Astrocyte of the cerebellum (primary cell): ENCODE measurements around the gene ST3GAL2.

ENCODE experiments used
- DNase-seq: peaks from one replicate; pipeline ENCODE4 v3.0.0-alpha.2; 2011; ENCODE audit warnings: low read depth
- H3K4me3 ChIP-seq: 2 replicates; pipeline ENCODE4 v1.5.1; 2011; ENCODE audit warnings: mild to moderate bottlenecking, low read depth, low read length, moderate library complexity
- in situ Hi-C: cut with HindIII; loops from 2 replicates; pipeline ENCODE4 v1.10.0; 2017; ENCODE audit warnings: low sequenced_read_pairs
- TF ChIP-seq, protein P1 (sequence below): IDR thresholded peaks from 2 replicates; pipeline ENCODE4 v1.5.1; 2012; ENCODE audit warnings: low read length, low read depth, moderate library complexity, mild to moderate bottlenecking; ENCODE audit errors: missing control alignments

The ST3GAL2 gene

DNA sequence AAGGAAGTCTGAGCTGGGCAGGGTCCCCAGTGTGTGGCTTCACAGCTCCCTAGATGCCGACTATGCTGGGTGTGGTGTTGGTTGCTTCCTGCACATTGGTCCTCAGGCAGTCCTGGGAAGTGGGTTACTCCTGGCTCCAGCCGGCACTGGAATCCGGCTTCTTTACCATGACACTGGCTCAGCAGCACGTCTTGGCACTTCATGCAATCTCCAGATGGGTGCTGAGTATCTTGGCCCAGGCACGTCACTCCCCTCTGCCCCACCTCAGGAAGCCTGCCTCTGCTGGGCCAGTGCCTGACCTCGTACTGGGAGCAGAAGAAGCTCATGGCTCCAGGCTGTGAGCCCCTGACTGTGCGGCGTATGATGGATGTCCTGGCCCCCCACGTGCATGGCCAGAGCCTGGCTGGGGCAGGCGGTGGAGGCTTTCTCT is 40.0 kb upstream of the ST3GAL2 start:
- DNase-seq: no peak
- TF ChIP-seq, protein P1, sequence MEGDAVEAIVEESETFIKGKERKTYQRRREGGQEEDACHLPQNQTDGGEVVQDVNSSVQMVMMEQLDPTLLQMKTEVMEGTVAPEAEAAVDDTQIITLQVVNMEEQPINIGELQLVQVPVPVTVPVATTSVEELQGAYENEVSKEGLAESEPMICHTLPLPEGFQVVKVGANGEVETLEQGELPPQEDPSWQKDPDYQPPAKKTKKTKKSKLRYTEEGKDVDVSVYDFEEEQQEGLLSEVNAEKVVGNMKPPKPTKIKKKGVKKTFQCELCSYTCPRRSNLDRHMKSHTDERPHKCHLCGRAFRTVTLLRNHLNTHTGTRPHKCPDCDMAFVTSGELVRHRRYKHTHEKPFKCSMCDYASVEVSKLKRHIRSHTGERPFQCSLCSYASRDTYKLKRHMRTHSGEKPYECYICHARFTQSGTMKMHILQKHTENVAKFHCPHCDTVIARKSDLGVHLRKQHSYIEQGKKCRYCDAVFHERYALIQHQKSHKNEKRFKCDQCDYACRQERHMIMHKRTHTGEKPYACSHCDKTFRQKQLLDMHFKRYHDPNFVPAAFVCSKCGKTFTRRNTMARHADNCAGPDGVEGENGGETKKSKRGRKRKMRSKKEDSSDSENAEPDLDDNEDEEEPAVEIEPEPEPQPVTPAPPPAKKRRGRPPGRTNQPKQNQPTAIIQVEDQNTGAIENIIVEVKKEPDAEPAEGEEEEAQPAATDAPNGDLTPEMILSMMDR: no peak
- no peak overlapping the region for H3K4me3 ChIP-seq
- in situ Hi-C loops: no loop called here

DNA sequence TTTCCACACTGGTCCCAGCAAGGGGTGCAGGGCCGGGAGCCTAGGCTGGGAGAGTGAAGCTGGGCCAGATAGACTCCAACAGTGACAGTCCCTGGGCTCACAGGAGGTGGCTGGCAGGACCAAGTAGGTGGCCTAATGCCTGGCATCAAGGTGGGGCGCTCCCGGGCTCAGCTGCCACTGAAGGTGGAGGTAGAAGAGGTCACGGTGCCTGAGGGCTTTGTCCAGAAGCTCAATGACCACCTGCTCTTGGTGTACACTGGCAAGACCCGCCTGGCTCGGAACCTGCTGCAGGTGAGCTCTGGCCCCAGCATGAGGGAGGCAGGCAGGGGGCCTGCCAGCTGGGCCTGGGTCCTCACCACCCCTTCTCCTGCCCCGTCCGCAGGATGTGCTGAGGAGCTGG is 39.3 kb upstream of the ST3GAL2 start:
- in situ Hi-C loops: no loop called here
- H3K4me3 ChIP-seq: no peak overlapping the region
- DNase-seq: no peak
- TF ChIP-seq, protein P1: no peak

DNA sequence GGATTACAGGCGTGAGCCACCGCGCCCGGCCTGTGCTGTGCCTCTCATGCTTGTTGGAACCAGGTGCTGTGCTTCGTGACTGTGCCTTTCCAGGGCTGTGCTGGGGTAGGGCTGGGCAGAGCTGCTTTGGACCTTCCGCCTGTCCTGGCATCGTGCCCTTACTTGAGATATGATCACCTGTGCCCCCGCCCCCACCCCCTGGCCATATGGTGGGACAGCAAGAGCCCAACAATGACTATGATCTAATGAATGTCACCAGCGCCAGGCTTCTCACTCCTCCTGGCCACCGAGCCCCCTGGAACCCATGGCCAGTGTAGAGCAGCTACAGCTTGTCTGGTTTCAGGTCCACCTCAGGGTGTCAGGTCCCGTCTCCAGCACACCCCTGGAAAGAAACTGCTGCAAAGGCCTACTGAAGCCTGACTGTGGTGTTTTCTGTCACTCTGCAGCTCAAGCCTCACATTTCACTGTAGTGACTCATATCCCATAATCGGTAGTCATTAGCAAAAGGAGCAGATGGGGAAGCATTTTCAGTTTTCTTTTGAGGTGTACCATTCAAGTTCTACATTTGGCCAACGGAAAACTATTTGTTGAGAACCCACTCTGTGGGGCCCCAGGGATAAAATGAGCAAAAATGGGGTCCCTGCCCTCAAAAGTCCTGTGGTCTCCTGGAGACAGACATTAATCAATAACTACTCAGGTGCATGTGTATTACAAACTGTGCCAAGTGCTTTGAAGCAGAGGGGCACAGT is 37.5 kb upstream of the ST3GAL2 start:
- peak; percentile 55 for DNase-seq
- in situ Hi-C loops: no loop called here
- no peak overlapping the region for H3K4me3 ChIP-seq
- TF ChIP-seq, protein P1: no peak

DNA sequence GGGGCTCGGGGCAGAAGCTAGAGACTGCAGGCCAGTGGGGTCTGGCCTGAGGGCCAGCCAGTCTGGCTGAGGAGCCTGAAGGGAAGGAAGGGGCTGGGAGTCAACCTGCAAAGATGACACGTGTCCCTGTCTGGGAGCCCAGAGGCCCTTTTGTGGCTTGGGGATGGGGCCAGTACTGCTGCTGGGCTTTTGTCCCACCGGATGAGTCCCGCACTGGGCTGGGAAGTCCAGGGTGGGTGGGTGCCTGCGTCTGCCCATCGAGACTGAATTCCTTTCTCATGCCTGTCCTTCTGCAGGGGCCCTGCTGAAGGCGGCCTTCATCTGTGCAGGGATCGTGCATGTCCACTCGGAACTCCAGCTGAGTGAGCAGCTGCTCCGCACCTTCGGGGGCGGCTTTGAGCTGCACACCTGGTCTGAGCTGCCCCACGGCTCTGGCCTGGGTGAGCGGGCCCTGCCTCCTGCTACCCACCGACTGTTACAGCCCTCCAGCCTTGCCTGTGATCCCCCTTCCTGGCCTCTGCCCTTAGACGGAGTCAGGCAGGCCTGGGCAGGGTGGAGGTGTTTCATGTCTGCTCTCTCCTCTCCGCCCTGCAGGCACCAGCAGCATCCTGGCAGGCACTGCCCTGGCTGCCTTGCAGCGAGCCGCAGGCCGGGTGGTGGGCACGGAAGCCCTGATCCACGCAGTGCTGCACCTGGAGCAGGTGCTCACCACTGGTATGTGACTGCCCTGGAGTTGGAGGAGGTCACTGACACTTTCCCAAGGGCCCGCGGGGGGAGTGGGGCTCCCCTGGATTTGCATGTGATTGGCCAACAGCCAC is 36.4 kb upstream of the ST3GAL2 start:
- TF ChIP-seq, protein P1: no peak
- H3K4me3 ChIP-seq: no peak overlapping the region
- in situ Hi-C loops: no loop called here
- DNase-seq: no peak

DNA sequence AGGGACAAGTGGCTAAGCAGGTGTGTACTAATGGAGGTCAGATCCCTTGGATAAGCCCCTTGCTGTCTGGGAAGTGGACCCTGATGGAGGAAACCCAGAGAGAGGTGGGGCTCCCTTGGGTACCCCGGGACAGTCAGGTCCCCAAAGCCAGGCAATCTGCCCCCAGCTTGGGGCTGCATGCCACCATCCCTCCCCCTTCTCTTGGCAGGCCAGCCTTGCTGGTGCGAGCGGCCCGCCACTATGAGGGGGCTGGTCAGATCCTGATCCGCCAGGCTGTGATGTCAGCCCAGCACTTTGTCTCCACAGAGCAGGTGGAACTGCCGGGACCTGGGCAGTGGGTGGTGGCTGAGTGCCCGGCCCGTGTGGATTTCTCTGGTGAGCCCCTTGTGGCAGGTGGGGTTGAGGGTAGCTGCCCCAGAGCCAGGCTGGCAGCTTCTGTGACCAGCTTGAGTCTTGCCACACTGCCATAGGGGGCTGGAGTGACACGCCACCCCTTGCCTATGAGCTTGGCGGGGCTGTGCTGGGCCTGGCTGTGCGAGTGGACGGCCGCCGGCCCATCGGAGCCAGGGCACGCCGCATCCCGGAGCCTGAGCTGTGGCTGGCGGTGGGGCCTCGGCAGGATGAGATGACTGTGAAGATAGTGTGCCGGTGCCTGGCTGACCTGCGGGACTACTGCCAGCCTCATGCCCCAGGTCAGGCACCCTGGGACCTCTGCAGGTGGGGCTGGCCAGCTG is 35.6 kb upstream of the ST3GAL2 start:
- in situ Hi-C loops: no loop called here
- TF ChIP-seq, protein P1: no peak
- DNase-seq: no peak
- no peak overlapping the region for H3K4me3 ChIP-seq

DNA sequence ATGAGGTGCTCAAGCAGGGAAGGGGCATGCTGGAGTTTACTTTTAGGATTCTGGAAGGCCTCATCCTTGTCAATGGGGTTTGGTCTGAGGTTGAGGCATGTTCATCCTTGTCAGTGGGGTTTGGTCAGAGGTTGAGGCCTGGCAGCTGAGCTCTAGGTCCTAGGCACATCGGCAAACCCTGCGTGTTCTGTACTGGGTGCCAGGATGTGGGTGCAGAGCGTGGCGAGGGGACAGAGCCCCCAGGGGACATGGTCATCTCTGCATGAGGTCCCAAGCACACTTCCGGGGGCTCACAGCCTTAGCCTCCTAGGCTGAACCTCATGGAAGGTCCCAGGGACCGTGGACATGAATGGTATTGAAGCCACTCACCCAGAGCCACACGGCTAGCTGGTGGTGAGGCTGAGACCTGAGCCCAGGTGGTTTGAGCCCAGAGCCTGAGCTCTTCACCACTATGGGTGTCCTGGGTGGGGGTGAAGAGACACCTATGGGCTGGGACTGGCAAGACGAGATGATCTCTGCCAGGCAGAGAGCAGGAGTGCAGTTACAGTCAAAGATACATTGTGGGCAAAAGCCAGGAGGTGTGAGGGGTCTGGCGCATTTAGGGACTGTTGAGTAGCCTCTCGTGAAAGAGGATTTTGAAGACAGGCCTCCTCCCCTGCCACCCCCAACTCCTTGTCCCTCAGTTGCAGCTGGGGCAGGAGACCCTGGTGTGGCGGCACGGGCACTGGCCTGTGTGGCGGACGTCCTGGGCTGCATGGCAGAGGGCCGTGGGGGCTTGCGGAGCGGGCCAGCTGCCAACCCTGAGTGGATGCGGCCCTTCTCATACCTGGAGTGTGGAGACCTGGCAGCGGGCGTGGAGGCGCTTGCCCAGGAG is 34.8 kb upstream of the ST3GAL2 start:
- no peak overlapping the region for H3K4me3 ChIP-seq
- no peak for DNase-seq
- in situ Hi-C loops: no loop called here
- TF ChIP-seq, protein P1: no peak
